ENCODE results near the gene CDKN2B.
"Not testable (repeated sequence)": the region's sequence is repeated elsewhere in the genome, so short reads cannot be mapped to it uniquely, and the experiment has no call there.

Gene CDKN2B, protein sequence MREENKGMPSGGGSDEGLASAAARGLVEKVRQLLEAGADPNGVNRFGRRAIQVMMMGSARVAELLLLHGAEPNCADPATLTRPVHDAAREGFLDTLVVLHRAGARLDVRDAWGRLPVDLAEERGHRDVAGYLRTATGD

GRCh38 chr9:22008717-22009505, at the start of gene CDKN2B:
Gene CDKN2B (minus strand): TSS chr9:22009305. CDS start chr9:22008953, 352 bp downstream.
- peak; percentile 97 for DNase-seq

GRCh38 chr9:22057972-22058371, 48.9 kb upstream of the CDKN2B start:
- not testable (repeated sequence) for DNase-seq

DNA sequence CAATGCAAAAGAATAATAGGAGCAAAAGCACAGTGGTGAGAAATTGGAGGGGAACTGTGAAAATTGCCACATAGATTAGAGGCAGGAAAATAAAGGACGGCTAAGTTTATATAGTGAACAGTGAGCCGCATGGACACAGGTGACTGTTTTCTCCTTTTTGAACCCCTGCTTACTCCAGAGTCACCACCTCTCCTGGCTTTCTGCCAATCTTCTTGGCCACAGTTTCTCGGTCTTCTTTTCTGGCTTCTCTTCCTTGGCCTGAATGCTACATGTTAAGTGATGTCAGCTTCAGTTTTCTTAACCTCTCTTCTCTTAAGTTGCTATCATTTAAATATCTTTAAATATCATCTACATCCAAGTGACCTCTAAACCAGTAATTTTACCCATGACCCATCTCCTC, 47.3 kb upstream of the CDKN2B start:
- no peak for DNase-seq

DNA sequence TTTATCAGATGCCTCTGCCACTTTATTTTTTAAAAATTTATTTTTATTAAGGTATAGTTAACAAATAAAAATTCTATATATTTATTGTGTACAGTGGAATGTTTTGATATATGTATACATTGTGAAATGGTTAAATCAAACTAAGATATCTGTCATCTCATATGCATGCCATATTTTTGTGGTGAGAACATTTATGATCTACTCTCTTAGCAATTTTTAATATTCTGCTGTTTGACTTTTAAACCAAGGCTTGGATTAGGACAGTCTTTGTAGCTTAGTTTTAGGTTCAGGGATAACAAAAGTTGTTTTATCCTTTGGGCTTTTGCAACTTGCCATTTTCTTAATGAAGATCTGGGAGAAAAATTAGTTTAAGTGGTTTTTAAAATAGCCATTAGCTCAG, 46.0 kb upstream of the CDKN2B start:
- DNase-seq = no peak

DNA sequence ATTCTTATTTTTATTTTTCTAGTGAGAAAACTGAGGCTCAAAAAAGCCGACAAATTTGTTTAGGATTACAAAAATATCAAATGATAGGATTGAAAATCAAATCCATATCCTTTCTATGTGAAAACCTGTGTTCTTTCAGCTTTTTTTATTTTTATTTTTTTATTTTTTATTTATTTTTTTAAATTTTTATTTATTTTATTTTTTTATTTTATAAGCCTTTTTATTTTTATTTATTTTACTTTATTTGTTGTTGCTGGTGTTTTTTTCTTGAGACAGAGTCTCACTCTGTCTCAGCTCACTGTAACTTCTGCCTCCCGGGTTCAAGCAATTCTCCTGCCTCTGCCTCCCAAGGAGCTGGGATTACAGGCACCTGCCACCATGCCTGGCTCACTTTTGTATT, 45.4 kb upstream of the CDKN2B start:
- no peak for DNase-seq

DNA sequence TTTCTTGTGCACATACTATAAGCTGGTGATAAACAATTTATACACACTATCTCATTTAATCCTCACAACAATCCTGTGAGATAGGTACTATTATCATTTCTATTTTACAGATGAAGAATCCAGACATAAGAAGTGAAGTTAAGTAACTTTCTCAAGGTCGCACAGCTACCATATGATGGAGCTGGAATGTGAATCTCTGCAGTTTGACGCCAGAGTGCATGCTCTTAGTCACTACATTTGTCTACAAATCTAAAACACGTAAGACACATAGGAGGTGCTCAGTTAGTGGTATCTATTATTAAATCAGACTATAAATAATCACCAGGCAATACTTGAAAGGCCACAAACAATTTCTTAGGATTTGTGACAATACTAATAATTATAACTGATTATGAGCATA, 45.0 kb upstream of the CDKN2B start:
- no peak for DNase-seq

DNA sequence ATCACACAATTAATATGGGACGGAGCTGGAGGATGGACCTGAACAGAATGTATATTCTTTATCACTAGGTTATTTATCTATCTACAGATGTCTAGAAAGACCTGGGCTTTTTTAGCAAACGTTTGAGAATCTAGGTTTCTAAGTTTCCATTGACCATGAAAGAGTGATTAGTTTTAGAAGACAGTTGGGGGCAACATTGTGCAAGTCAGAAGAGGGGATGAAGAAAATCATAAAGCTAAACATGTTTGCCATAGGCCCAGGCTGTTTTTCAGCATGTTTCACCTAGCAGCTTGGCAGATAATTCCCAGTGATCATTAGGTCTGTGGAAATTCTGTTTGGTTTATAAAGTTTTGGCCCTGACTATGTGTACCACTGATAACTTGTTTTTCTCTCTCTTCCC, 44.1 kb upstream of the CDKN2B start:
- DNase-seq = no peak

GRCh38 chr9:22052376-22052945, 43.4 kb upstream of the CDKN2B start:
- DNase-seq = peak; percentile 17

GRCh38 chr9:22050924-22051323, 41.8 kb upstream of the CDKN2B start:
- DNase-seq = no peak

DNA sequence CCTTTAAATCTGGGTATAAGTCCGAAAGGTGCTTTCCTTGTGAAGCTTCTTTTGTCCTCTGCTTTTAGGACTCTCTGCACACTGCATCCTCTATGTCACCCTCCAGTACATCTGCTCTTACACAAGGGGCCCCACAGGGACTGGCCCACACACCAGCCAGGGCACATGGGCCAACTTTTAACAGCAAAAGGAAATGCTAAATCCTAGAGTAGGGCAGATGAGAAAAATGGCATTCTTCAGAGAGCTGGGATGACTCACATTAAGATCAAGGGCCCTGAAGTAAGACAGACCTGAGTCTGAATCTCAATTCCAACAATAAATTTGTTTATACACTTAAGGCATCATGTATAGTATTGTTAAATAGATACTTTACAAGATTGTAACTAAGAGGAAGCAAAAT, 40.3 kb upstream of the CDKN2B start:
- no peak for DNase-seq

GRCh38 chr9:22047596-22047995, 38.5 kb upstream of the CDKN2B start:
- DNase-seq = no peak

DNA sequence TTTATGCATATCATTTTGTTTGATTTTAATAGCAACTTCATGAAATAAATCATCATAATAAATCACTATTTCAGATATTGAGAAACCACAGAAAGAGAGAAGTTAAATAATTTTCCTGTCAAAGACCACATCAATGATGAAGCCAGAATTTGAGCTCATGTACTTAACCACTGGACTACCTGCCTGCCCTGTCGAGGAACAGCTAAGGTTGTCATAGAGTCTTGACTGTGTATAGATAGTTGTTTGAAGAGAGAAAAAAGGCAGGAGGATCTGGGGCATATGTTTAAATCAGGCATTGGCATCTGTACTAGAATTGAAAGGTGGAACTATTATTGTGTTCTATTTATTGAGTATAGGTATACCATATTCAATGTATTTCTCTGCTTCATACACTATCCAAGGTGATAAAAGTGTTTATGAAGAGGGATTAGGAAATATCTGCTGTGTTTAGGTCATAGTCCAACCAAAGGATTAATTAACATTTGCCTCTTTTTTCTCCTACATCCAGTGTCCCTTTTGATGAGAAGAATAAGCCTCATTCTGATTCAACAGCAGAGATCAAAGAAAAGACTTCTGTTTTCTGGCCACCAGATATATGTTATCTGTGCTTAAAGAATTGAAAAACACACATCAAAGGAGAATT, 37.3 kb upstream of the CDKN2B start:
- no peak for DNase-seq

DNA sequence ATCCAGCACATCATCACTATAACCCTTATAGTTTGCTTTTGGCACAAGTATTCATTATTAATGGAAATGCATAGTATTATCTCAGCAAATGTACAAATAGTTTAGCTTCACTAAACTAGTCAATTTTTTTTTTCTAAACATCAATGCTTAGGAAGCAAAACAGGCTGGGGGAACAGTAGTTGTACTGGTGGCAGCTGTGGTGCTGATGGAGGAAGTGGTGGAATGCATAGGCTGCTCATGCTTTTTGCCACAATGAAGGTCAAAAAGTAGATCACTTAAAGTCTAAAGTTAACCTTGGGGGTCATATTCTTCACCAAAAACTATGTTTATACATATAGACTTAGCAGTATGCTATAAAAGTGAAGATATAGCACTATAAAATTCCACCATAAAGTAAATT, 36.3 kb upstream of the CDKN2B start:
- no peak for DNase-seq

- DNase-seq = no peak
These were observed 35.5 kb upstream of the CDKN2B start for GRCh38 chr9:22044583-22044982.

DNA sequence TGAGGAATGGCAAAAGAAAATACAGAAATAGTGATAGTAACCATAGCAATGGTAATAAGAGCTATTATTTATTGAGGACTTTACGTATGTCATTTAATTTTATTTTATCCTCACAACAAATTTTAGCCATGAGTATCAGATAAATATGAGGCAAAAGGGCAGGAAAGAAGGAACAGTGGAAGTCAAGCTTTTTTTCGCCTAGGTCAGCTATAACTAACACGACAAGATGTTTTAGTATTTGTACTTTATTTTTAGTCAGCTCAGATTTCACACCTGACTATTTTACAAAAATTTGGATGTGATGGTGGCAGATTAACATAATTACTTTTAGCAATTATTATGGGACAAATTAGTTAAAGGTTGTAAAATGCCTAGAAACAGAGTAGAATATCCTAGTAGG, 34.8 kb upstream of the CDKN2B start:
- DNase-seq = no peak

- DNase-seq = peak; percentile 34
These were observed 32.7 kb upstream of the CDKN2B start for GRCh38 chr9:22041775-22042174.

DNA sequence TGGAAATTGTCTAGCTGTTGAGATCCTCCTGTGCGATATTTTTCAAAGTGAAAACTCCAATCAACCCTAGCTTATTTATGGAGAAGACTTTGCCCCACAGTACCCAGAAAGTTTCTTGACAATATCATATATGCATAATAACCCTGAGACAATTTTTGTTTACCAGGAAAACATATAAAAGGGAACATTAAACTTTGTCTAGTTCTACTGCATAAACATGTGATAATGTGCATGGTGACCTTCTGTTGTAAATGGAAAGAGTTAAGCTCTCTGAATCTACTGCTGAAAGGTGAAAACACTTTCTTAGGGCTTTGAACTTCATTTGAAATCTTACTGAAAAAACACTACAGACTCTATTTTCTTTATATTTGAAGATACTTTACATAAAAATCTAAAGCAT, 32.2 kb upstream of the CDKN2B start:
- no peak for DNase-seq

DNA sequence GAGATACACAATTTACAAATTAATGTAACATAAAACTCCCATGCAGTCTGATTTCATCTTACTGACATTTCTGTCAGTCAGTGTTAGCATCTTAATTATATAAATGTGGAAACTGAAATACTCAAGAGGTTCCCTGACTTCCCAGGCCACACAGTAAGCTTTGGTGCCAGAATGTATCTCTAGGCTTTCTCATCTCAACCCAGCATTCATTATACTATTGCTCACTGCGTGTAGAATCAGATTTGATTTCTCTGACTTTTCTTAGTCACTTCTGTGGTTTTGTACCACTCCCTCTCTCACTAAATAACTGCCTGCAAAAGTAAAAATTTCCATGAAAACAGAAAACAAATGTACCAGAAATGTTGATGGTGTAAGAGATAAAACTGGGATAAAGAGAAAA, 31.7 kb upstream of the CDKN2B start:
- DNase-seq = no peak

GRCh38 chr9:22039258-22039657, 30.2 kb upstream of the CDKN2B start:
- no peak for DNase-seq

- DNase-seq = no peak
These were observed 29.0 kb upstream of the CDKN2B start for GRCh38 chr9:22037954-22038690.

GRCh38 chr9:22036866-22037626, 27.9 kb upstream of the CDKN2B start:
- no peak for DNase-seq

GRCh38 chr9:22035591-22036011, 26.5 kb upstream of the CDKN2B start:
- no peak for DNase-seq
